Stimulated activated CD8-positive, alpha-beta memory T cell treated with anti-CD3 and anti-CD28 coated beads, Interleukin-12 subunit alpha, Interleukin-12 subunit beta, amount 100 ng/mL, for 4 hours (primary cell): ENCODE measurements around the gene KATNBL1.
"Not testable (repeated sequence)": the region's sequence is repeated elsewhere in the genome, so short reads cannot be mapped to it uniquely, and the experiment has no call there.

ENCODE experiments used
- DNase-seq: peaks from one replicate; pipeline ENCODE4 v3.0.0-alpha.2; 2020; ENCODE audit warnings: low read depth

The KATNBL1 gene

DNA sequence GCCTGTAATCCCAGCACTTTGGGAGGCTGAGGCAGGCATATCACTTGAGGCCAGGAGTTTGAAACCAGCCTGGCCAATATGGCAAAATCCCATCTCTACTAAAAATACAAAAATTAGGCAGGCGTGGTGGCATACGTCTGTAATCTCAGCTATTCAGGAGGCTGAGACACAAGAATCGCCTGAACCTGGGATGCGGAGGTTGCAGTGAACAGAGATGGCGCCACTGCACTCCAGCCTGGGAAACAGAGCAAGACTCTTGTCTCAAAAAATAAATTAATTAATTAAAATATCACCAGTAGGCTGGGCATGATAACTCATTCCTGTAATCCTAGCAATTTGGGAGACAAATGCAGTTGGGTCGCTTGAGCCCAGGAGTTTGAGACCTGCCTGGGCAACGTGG lies 16.6 kb downstream of the KATNBL1 start:
- DNase-seq = not testable (repeated sequence)

DNA sequence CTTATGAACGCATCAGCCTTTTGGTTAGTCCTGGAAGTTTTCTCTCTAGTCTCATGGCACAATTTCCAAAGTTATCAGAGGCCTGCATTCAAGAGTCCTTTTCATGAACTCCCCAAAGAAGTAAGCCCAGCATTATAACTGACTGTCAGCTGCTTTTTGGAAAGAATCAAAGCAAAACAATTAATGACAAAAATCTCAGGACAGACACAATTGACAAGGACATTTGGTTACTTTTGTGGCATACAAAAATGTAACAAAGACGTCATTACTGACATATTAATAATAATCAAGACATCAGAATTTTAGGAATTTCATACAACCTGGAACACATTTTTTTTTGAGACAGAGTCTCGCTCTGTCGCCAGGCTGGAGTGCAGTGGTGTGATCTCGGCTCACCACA lies 21.2 kb downstream of the KATNBL1 start:
- DNase-seq = no peak

DNA sequence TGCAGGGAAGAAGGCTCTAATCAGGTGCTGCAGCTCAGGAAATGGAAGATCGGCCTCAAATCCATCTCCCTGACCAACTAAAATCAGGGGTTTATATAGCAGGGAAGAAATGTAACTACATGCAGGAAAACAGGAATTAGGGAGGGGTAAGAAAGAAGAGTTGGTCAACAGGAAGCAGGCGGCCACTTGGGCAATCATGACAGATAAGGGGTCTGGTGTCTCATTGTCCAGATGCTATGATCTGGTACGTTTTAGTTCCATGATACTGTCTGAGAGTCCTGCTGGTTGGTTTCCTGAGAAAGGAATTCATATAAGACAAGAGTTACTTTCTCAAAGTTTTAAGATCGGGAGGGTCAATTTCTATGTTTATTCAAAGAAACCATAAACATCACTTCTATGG lies 24.2 kb downstream of the KATNBL1 start:
- no peak for DNase-seq

DNA sequence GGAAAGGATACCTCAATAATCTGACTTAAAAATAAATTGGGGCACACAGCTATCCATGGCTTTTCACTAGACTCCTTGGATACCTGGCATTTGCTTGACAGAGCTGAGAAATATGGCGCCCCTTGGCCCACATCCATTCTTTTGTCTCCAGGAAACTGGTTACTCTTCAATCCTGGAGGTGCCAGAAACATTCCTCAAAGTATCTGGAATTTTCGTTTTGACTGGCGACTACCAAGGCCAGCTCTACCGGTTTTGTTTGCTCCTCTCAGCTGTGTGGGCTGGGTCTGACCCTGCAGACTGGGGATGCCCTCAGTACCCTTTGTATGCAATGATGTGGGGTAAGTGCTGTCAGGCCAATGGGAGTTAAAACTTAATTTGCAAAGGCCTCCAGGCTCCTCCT lies 27.0 kb downstream of the KATNBL1 start:
- DNase-seq = no peak

DNA sequence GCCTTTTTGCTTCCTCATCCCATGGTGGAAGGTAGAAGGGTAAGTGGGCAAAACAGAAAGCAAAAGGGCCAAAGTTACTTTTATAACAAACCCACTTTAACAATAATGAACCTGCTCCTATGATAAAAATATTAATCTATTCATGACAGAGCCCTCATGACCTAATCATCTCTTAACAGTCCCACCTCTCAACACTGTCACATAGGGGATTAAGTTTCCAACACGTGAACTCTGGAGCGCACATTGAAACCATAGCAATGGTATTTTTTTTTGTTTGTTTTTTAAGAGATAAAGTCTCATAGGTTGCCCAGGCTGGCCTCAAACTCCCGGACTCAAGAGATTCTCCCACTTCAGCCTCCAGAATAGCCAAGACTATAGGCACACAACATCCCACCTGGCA lies 30.7 kb downstream of the KATNBL1 start:
- DNase-seq = no peak

DNA sequence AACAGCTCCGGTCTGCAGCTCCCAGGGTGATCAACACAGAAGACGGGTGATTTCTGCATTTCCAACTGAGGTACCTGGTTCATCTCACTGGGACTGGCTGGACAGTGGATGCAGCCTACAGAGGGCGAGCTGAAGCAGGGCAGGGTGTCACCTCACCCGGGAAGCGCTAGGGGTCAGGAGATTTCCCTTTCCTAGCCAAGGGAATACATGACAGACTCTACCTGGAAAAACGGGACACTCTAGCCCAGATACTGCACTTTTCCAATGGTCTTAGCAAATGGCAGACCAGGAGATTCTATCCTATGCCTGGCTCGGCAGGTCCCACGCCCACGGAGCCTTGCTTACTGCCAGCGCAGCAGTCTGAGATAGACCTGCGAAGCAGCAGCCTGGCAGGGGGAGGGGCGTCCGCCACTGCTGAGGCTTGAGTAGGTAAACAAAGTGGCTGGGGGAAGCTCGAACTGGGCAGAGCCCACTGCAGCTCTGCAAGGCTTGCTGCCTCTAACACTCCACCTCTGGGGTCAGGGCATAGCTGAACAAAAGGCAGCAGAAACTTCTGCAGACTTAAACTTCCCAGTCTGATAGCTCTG lies 43.8 kb downstream of the KATNBL1 start:
- not testable (repeated sequence) for DNase-seq

DNA sequence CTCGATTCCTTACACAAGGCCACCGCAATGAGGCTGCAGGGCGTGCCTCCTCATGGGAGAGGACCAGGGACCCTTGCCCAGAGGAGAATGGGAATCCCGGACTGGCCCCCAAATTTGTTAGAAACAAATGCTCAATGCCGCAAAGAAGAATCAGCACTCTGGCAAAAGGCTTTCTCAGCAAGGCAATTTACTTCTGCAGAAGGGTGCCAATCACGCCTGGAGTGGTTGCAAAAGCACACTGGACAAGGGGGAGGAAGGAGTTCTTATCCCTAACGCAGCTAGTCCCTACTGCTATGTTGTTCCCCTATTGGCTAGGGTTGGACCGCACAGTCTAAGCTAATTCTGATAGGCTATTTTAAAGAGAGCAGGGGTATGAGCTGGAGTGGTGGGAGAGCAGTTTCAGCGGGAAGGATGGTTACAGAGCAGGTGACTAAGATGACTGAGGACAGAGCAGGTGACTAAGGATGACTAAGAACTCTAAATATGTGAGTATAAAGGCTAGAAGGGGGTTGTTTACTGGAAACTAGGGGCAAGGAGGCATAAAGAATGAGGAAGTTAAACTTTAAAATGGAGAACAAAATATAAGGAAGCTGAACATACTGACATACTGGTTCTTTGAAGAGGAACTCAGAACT lies 48.5 kb downstream of the KATNBL1 start:
- DNase-seq = no peak

DNA sequence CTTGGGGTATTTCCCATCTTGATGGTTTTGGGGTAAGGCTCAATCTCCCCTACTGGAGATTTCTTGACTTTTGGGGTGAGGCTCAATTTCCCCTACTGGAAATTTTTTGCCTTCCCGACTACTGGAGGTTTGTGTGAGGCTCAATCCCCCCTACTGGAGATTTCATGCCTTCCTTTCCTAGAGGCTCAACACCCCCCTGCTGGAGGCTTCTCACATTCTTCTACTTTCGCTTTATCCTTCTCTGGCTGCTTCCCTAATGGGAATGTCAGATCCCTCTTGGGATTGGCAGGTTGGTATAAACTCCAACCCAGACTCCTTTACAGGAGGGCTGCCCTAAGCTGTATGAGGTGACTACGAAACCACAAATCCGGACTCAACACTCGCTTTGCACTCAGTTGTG lies 49.2 kb downstream of the KATNBL1 start:
- DNase-seq = no peak

DNA sequence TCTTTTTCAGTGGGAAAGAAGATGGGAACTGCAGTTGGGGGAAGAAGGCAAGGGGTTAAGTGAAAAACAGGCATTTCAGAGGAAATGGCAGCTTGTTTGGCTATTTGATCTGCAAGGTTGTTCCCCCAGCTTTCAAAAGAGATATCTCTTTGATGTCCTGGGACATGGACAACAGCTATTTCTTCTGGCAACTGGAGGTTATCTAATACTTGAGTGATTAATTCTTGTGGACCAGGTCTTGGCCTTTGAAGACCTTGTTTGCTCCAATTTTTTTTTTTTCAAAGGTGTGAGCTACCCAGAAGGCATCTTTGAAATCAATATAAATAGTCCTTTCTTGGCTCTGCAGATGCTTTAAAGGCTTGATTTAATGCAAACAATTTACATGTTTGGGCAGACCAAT lies 51.5 kb downstream of the KATNBL1 start:
- no peak for DNase-seq

DNA sequence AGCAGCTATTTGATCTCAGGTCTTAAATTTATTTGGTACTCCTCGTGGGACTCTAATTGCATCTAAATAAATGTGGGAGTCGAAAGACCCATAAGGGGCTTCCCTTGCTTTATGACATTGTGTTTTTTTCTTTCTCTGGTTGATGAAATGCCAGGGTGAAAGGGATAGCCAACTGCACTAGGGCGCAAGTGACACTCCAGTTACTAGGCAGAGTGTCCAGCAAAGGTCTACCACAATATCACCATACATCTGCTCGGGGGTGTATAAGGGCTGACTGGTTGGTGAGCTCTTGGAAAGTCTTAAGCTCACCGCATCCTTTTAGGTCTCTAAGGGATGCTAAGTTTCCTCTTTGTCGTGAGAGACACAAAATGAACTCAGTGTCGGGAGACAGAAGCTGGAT lies 54.0 kb downstream of the KATNBL1 start:
- no peak for DNase-seq

DNA sequence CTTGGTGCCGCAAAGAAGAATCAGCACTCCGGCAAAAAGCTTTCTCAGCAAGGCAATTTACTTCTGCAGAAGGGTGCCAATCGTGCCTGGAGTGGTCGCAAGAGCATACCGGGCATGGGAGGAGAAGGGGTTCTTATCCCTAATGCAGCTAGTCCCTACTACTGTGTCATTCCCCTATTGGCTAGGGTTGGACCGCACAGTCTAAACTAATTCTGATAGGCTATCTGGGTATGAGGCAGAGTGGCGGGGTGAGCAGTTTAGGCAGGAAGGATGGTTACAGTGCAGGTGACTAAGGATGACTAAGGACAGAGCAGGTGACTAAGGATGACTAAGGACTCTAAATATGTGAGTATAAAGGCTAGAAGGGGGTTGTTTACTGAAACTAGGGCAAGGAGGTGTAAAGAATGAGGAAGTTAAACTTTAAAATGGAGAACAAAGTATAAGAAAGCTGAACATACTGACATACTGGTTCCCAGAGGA lies 55.1 kb downstream of the KATNBL1 start:
- no peak for DNase-seq

DNA sequence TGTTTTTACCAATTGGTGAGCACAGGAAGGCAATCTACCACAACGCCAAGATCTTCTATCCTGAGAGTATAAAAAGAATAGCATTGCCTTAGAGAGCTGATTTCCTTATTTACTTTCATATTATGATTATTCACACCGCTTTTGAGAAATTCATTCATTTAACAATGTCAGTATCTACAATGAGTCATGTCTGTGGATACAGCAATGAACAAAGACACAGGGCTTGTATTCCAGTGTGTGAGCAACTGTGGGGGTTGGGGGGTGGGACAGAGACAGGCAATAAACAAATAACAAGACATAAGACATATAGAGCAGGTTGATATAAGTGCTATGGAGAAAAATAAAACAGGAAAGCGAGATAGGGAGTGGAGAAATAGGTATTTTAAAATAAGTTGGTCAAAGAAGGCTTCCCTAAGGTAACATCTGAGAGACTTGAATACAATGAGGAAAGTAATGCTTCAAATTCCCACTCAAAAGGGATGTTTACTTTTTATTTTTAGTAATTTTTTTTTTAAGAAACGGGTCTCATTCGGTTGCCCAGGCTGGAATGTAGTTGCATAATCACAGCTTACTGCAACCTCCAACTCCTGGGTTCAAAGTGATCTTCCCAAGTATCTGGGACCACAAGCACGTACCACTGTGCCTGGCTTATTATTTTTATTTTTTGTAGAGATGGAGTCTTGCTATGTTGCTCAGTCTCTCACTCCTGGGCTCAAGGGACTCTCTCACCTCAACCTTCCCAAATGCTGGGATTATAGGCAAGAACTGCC lies 62.3 kb downstream of the KATNBL1 start:
- no peak for DNase-seq

DNA sequence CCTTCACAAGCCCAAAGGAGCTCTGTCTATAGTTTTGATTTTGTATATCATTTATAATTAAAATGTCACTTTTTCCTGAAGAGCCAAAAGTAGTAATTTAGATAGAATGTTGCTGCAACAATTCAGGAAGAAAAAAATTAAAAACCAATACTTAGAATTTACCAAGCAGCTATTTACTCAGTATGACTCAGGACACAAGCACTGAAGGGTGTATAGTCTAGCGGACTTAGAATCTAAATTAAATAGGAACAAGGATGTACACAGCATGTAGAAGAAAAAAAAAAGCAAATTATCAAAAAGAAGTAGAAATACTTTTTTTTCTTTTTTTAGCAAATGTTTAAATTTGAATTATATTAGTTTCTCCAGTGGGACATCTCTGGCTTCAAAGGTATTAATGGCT lies 76.4 kb downstream of the KATNBL1 start:
- DNase-seq = no peak

DNA sequence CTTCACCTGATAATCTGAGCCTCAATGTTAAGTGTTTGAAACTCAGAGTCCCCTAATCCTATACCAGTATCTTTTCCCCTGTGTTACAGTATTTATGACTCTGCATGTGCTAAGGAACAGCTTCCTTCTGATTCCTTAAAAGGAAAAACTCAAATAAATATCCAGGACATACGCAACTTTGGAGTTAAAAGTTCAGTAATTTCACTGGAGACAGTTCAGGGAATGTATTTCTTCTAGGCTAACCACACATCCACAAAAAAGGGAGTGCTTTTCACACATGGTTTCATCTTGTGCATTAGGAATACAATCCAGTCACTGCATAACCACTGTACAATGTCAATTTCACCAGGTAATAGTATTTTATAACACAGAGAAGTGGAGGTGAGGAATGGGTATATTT lies 77.0 kb downstream of the KATNBL1 start:
- DNase-seq = no peak

DNA sequence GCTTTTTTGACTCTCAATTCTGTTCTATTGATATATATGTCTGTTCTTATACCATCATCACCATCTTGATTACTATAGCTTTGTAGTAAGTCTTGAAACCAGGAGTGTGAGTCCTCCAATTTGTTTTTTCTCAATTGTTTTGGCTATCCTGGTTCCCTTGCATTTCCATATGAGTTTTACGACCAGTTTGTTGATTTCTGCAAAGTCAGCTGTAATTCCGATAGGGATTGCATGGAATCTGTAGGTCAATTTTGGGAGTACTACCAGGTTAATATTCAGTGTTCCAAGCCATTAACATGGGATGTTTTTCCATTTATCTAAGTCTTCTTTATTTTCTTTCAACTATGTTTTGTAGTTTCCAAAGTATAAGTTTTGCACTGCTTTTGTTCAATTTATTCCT lies 81.0 kb downstream of the KATNBL1 start:
- DNase-seq = no peak

DNA sequence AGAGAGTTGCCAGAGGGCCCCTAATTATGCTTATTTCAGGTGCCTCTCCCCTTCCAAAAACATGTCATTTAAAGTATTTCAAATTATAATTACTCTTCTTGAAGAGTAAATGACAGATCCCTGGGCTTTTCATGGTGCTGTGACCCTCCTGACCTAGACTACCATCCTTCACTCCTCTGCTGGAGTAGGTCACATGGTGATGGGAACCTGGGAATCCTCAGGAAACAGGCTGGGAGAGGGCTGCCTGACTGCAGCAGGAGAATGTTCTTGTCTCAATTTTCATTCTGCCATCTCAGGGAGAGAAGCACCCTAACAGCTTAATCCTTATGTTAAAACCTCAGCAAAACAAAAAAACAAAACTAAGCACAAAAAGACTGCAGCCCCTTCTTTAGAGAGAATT lies 83.4 kb downstream of the KATNBL1 start:
- DNase-seq = no peak

DNA sequence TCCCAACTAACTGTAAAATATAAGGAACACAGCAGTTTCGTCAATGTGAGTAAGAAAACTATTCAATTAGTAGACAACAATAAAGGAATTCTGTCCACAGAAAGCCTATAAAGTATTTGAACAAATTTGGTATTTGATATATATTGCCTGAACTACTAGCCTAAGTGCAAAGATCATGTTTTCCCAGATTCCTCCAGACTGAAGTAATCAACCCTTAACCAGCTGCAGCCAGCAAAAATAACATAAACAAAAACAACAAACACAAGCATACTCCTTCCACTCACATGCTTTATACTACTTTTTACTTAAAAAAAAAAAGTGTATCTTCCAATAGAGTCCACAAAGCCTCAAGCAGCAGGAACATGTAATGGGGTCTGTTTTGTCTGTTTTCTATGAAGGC lies 84.0 kb downstream of the KATNBL1 start:
- no peak for DNase-seq

DNA sequence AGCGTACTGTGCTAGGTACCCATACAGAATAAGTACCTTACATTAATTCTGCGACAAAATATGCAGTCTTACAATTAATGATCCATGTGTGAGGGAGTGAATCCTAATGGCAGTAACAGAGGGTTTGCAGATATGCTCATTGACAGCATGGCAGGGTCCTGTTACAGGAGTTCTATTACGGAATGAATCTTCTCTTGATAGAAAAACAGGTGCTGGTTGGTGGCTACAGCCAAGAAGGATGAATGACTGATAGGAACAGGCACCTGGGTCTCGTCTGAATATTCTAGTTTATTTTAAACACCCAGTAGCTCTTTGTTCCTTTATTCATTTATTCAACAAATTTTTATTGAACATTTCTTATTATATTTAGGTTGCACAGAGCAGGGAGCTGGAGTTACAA lies 85.2 kb downstream of the KATNBL1 start:
- no peak for DNase-seq

DNA sequence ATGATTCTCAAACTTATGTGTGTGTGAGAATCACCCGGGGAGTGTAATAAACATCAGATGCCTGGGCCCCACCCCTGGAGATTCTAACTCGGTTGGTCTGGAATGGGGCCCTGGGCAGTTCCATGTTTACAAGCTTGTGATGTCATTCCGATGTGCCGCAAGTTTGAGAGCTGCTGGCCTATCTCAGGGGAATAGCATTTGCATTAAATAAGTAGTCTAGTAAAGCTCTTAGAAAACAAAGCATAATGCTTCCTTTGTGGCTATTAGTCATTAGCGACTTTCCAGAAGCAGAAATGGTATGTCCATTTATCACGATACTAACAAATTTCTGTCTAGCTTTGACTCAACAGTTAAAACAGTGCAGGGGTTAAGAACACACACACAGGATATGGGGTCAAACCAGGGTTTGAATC lies 87.1 kb downstream of the KATNBL1 start:
- DNase-seq = no peak

DNA sequence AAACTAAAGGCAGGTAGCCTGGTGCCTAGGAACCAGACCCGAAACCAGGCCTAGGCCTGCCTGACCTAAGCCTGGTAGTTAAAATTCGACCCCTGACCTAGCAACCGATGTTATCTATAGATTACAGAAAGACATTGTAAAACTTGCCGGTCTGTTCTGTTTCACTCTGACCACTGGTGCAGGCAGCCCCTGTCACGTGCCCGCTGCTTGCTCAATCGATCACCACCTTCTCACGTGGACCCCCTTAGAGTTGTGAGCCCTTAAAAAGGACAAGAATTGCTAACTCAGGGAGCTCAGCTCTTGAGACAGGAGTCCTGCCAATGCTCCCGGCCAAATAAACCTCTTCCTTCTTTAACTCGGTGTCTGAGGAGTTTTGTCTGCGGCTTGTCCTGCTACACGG lies 88.1 kb downstream of the KATNBL1 start:
- not testable (repeated sequence) for DNase-seq

DNA sequence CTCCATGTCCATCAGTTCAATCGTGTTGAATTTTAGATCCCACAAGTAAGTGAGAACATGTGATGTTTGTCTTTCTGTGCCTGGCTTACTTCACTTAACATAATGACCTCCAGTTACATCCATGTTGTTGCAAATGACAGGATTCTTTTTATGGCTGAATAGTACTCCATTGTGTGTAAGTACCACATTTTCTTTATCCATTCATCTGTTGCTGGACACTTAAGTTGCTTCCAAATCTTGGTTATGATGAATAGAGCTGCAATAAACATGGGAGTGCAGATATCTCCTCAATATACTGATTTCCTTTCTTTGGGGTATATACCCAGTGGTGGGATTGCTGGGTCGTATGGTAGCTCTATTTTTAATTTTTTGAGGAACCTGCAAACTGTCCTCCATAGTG lies 89.5 kb downstream of the KATNBL1 start:
- not testable (repeated sequence) for DNase-seq

DNA sequence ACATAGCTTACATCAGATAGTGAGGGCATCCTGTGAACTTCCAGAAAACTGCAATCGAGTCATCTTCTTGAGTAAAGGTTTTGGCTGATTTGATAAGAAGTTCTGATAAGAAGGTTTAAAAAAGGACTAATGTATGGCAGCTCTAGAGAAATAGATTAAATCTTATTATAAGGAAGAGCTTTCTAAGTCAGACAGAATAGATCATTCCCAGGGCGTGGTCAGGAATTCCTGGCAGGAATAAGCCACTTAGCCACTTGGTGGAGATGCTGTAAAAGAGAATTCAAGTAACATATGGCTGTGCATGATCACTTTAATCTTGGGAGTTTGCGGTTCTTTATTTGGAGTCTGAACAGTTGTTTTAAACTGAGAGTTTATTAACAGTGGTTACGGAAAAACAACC lies 90.6 kb downstream of the KATNBL1 start:
- no peak for DNase-seq

DNA sequence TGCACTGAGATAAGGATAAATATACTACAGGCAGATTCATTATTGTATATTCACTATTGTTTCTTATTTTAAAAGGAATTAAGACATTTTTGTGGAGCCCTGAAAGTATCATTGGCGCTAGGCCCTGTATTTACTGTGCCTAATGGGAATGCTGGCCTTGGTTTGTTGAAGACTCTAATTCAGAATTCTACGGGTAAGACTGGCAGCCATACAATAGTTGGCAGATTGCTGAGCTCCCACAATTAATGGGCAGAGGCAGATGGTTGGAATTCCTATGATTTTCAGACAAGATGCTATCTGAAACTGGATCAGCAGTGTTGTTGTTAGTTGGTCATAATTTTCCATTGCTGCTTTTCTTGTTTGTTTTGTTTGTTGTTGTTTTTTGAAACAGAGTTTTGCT lies 93.3 kb downstream of the KATNBL1 start:
- no peak for DNase-seq
